DMS 273 (cell line): ENCODE results near the gene VPS37C.
"Not testable (repeated sequence)": the region's sequence is repeated elsewhere in the genome, so short reads cannot be mapped to it uniquely, and the experiment has no call there.

ENCODE experiments used
- DNase-seq: peaks from one replicate; lab custom pipeline; 2025; ENCODE audit not compliant: unreplicated experiment; lab: John Stamatoyannopoulos, UW

Gene VPS37C

GRCh38 chr11:61176446-61176845 lies 15.2 kb upstream of the VPS37C start:
- no peak for DNase-seq

GRCh38 chr11:61174949-61175348 lies 13.7 kb upstream of the VPS37C start:
- no peak for DNase-seq

DNA sequence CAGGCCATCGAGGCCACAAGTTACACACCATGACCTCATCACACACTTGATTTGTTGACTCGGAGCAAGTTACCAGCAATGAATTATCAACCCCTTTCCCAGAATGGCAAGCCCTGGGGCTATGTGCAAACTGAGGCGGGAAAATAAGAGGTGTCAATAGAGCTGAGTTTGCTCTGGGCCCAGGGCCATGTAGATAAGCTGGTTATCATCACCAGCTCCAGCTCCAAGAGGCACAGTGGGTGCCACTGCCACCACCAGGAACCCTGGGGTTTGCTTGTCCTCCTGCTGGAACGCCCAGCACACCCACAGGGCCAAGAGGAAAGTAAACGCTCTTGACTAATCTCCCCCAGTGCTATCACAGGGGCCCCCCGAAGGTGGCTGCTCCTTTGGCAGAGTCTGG lies 13.0 kb upstream of the VPS37C start:
- no peak for DNase-seq

DNA sequence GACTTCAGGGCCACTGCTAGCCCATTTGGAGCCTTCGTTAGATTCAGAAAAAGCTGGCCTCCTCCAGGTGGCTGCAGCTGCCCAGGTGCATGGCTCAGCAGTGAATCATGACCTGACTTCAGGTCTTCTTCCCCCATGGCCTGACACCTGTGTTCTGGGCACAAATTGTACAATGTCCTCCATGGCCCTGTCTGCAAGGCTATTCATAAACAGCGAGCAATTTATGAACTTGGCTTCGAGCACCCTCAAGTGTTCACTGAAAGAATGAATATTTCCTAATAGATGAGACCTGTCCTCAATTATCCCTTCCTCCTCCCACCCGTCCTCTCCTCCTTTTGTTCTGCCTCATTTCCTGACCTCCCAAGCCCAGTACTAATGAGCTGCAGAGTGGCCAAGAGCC lies 12.2 kb upstream of the VPS37C start:
- DNase-seq, result peak; percentile 65

- DNase-seq, result no peak
These were observed 11.7 kb upstream of the VPS37C start for GRCh38 chr11:61172888-61173287.

DNA sequence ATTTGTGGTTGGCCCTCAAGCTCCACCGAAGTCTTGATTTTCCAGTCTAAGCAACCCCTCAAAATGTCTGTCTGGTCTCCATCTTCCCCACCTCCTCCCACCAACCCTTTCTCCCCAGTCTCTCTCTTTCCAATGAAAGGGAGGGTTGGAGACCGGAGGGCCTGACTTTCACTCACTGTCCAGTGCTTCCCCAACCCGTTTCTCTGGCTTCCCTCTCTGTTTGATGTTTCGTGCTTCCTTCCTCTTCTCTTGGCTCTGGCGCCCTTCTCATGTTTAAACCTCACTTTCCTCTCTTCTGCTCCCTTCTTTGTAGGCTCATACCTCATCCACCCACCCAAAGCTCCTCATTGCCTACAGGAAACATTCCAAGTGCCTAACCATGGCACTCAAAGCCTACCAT lies 11.1 kb upstream of the VPS37C start:
- DNase-seq, result no peak

- no peak for DNase-seq
These were observed 10.7 kb upstream of the VPS37C start for GRCh38 chr11:61171907-61172306.

- DNase-seq, result no peak
These were observed 9.3 kb upstream of the VPS37C start for GRCh38 chr11:61170566-61170965.

DNA sequence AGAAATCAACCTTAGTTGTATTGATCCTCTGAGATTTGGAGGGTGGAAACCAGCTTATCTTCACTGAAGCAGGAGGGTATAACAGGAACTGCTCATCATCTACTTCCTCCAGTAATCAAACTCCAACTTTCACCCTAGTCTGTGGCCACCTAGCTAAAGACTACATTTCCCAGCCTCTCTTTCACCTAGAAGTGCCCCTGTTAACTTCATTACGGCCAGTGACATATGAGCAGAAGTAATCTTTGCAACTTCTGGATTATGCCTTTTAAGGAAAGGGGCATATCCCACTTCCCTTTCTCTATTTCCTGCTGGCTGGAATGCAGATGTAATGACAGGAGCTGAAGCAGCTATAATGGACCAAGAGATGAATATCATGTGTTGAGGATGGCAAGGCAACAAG lies 7.6 kb upstream of the VPS37C start:
- DNase-seq, result no peak

- DNase-seq, result no peak
These were observed 6.9 kb upstream of the VPS37C start for GRCh38 chr11:61168042-61168688.

- DNase-seq, result not testable (repeated sequence)
These were observed 5.1 kb upstream of the VPS37C start for GRCh38 chr11:61166331-61166730.

GRCh38 chr11:61165785-61166184 lies 4.6 kb upstream of the VPS37C start:
- DNase-seq, result not testable (repeated sequence)

- no peak for DNase-seq
These were observed 3.6 kb upstream of the VPS37C start for GRCh38 chr11:61164606-61165424.

DNA sequence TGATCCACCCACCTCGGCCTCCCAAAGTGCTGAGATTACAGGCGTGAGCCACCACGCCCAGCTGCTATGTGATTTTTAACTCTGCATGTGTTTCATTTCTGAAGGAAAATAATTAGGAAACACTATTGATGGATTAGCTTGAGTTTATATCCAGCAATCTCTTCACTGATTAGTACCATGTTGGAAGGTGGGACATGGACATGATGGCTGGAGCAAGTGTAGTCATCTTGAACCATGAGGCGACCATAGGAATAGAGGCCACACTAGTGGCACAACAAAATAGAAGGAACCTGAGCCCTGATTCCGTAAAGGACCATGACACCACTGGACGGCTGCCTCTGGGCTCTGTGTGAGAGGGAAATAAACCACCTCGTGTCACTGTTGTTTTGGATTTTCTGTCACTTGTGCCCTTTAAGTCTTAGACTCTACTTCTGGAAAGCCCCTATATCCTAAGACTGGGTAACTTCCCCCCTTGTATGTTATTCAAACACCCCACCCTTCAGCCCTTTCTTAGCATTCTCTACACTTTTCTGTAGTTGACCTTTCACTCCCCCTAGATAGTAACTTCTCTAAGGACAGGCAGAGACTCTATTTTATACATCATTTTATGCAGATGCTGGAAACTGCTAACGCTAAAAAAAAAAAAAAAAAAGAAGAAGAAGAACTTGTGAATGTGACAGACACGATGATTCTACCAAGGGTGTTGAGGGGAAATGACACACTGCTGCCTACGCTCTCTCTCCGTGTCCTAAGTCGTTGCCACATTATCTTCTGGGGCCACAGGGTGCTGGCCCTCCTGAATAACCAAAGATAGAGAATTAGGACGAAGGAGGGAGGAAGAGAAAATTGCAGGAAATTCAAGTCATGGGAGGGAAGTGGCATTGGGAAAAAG lies 2.7 kb upstream of the VPS37C start:
- no peak for DNase-seq

DNA sequence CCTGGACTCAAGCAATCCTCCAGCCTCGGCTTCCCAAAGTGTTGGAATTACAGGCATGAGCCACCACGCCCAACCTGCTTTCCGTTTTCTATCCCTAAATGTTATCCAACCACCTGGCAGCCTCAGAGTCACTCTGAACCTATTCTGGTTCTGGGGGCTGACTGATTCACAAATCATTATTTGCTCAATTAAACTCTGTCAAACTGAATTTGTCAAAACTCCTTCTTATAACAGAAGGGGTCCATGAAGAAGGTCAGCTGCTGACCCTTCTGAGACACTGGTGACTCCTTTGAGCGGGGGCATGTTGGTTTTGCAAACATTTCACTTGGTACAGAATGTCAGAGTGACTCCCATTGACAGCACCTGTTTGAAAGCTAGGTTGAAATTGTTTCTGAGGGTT lies 1.8 kb upstream of the VPS37C start:
- no peak for DNase-seq

GRCh38 chr11:61162092-61162941 lies 1.1 kb upstream of the VPS37C start:
- DNase-seq, result peak; percentile 46

DNA sequence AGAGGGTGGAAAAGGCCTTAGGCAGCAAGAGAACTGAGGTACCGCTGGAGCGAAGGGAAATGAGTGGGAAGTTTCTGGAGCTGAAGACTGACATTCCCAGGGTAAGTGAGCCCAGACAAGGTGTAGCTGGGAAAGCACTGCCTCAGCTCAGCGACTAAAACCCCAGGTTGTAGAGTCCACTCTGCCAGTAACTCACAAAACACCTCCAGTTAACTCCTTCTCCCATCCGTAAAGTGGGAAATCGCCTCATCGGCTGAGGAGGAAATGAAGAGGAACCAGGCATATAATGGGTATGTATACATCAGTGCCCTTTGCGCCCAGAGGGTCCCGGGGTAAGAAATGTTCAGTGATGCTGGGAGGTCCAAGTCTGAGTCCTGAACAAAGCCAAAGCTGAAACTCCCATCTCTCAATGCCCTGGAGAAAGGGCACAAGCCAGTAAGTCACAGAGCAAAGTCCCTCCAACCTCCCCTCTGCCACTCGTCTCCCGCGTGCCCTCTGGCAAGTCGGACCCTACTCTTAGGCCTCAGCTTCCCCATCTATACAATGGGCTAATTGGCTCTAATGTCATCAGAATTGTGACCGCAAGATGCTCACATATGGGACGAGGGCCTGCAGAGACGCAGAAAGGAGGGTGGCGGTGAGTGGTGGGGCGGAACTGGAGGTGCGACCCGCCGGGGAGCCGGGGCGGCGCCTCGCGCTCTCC lies 588 bp downstream of the VPS37C start:
- DNase-seq, result no peak

DNA sequence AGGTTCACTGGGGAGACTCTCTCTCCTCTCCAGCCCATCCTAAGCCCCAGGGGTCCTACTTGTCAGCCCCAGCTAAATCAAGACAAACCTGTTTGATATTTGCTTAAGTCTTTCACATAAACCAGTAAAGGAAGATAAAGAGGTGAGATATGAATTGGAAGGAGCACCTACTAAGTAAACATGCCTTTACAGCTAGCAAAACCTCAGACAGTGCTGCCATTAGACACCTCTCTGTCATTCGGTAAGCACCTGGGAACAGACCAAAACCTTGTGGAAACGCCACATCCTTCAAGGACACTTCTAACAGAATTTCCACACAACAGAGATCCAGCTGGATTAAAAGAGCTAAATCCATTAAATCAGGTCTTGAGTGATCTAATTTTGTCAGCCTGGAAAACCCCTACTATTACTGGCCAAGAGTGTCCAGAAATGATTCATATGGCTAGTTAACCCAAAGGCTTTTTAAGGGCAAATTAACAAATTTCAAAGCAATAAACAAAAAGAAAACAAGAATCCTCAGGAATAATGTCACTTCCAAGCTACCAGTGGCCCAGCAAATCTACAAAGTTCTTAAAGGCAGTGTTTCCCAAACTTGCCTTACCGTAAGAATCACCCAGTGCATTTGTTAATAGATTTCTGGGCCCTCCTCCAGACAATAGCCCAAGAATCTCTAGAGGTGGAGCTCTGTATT lies 2.4 kb downstream of the VPS37C start:
- DNase-seq, result no peak

DNA sequence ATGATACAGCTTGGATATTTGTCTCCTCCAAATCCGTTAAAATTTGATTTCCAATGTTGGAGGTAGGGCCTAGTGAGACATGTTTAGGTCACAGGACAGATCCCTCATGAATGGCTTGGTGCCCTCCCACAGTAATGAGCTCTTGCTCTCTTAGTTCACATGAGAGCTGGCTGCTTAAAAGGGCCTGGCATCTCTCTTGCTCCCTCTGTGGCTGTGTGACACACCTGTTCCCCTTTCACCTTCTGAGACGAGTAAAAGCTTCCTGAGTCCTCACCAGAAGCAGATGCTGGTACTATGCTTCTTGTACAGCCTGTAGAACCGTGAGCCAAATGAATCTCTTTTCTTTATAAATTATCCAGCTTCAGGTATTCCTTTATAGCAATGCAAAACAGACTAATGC lies 3.5 kb downstream of the VPS37C start:
- no peak for DNase-seq

- DNase-seq, result no peak
These were observed 5.5 kb downstream of the VPS37C start for GRCh38 chr11:61155741-61156140.
